HL-60 (cell line): Measurements from ENCODE around the gene CMTM8.

ENCODE experiments used
- DNase-seq, 2 experiments: peaks; one replicate each; pipeline ENCODE4 v3.0.0-alpha.2; 2010 to 2020; ENCODE audit warnings: low read depth in 1 of 2, low spot score in 1 of 2
- H3K27ac ChIP-seq: fragments of 250-450 bp; sonication (Bioruptor Pico); replicated peaks from 2 replicates; pipeline ENCODE4 v1.5.1; 2020; ENCODE audit warnings: mild to moderate bottlenecking, moderate library complexity
- H3K27me3 ChIP-seq: fragments of 250-450 bp; sonication (Bioruptor Pico); 2 replicates; pipeline ENCODE4 v1.5.1; 2021; ENCODE audit warnings: mild to moderate bottlenecking, moderate library complexity; ENCODE audit not compliant: insufficient read depth, poor library complexity, severe bottlenecking
- H3K4me3 ChIP-seq: replicated peaks from 2 replicates; pipeline ENCODE4 v1.5.1; 2011; ENCODE audit warnings: mild to moderate bottlenecking, control low read depth, low read length; ENCODE audit not compliant: insufficient read depth
- CTCF ChIP-seq: IDR thresholded peaks from one replicate; pipeline ENCODE4 v1.5.1; 2011; ENCODE audit warnings: low read length, control low read depth, inconsistent platforms; ENCODE audit not compliant: insufficient read depth
- GABPA ChIP-seq: IDR thresholded peaks from 2 replicates; pipeline ENCODE4 v1.6.1; 2012; ENCODE audit warnings: low read depth
- POLR2AphosphoS5 ChIP-seq: IDR thresholded peaks from 2 replicates; pipeline ENCODE4 v1.6.1; 2012; ENCODE audit warnings: low read depth
- SPI1 ChIP-seq: IDR thresholded peaks from 2 replicates; pipeline ENCODE4 v1.6.1; 2012; ENCODE audit warnings: low read depth, mild to moderate bottlenecking, borderline replicate concordance
- TF ChIP-seq, protein P1 (sequence below): IDR thresholded peaks from 2 replicates; pipeline ENCODE4 v1.6.1; 2012; ENCODE audit warnings: low read depth; ENCODE audit not compliant: insufficient replicate concordance

The CMTM8 gene

DNA sequence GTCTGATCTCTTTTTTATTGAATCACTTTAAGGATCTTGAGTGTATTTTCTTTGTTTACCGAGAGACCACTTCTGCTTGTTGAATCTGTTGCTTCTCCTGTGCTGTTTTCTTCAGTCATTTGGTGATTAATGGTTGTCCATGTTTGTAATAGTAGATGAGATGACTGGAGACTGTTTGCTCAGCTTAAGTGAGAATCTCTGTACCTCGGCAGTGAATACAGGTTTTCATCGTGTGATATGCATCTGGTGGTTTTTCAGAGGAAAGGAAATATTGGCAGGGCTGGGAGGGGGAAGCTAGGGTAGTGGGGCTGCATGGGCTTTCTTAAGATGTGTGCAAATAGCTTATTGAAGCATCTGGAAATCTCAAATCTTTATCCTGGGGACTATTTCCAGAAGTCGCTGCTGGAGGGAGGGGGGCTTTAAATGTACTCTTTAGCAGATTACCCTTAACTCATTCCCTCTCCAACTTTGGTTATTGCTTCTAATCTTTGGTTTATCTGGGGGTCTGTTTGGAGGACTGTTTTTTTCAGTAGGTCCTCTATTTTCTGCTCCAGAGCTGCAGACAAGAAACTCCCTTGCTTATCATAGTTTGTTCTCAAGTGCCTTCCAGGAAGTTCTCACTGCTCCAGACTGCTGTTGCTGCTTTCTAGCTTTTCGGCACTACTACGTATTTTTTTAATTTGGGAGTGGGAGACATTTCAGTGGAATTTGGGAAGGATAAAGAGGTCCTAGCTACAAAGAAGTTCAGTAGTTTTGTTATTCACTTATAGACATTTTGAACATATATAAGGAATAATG lies 19.4 kb downstream of the CMTM8 start:
- Histone ChIP-seq H3K4me3 (no peak overlapping the region), H3K27me3 (no peaks in the 10 kb centered on the region), H3K27ac (no peak overlapping the region)
- TF ChIP-seq GABPA = no peak
- TF ChIP-seq POLR2AphosphoS5 = no peak
- no peak for TF ChIP-seq CTCF
- no peak for TF ChIP-seq SPI1
- TF ChIP-seq, protein P1, sequence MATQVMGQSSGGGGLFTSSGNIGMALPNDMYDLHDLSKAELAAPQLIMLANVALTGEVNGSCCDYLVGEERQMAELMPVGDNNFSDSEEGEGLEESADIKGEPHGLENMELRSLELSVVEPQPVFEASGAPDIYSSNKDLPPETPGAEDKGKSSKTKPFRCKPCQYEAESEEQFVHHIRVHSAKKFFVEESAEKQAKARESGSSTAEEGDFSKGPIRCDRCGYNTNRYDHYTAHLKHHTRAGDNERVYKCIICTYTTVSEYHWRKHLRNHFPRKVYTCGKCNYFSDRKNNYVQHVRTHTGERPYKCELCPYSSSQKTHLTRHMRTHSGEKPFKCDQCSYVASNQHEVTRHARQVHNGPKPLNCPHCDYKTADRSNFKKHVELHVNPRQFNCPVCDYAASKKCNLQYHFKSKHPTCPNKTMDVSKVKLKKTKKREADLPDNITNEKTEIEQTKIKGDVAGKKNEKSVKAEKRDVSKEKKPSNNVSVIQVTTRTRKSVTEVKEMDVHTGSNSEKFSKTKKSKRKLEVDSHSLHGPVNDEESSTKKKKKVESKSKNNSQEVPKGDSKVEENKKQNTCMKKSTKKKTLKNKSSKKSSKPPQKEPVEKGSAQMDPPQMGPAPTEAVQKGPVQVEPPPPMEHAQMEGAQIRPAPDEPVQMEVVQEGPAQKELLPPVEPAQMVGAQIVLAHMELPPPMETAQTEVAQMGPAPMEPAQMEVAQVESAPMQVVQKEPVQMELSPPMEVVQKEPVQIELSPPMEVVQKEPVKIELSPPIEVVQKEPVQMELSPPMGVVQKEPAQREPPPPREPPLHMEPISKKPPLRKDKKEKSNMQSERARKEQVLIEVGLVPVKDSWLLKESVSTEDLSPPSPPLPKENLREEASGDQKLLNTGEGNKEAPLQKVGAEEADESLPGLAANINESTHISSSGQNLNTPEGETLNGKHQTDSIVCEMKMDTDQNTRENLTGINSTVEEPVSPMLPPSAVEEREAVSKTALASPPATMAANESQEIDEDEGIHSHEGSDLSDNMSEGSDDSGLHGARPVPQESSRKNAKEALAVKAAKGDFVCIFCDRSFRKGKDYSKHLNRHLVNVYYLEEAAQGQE = no peak
- DNase-seq = no peak

DNA sequence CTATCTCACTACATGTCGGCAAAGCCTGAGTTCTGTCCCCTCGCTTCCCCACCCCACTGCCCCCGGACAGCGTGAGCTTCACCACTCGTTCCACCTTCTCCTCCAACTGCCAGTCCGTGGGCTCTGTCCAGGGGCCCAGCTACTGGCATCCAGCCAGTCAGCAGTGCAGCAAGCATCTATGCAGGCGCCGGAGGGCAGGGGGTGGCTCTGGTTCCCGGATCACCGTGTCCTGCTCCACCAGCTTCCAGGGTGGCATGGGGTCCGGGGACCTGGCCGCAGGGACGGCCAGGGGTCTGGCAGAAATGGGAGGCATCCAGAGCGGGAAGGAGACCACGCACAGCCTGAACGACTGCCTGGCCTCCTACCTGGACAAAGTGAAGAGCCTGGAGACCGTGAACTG lies 20.4 kb downstream of the CMTM8 start:
- no peak overlapping the region for H3K27ac ChIP-seq
- no peaks in the 10 kb centered on the region for H3K27me3 ChIP-seq
- no peak for DNase-seq
- TF ChIP-seq GABPA (no peak), SPI1 (no peak), CTCF (no peak), POLR2AphosphoS5 (no peak)
- TF ChIP-seq, protein P1 = no peak
- no peak overlapping the region for H3K4me3 ChIP-seq

DNA sequence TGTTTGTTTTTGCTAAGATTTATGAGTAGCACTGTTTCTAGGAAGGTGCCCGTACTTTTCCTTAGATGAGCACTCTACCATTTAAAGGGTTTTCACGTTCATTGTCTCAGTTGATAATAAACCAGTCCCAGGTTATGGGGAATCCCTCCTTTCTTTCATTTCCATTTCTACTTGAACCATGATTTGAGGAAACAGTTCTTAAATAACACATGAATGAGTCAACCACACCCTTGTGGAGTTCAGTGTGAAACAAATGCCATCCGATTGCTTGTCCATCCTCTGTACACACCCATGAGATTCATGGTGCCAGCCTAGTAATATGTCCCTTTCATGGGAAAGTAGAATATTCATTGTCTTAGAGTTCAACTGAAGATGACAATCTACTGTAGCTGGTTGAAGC lies 23.1 kb downstream of the CMTM8 start:
- Histone ChIP-seq H3K4me3 (no peak overlapping the region), H3K27ac (no peak overlapping the region), H3K27me3 (no peaks in the 10 kb centered on the region)
- DNase-seq = no peak
- TF ChIP-seq POLR2AphosphoS5 = no peak
- TF ChIP-seq SPI1 = no peak
- TF ChIP-seq CTCF = no peak
- no peak for TF ChIP-seq GABPA
- TF ChIP-seq, protein P1 = no peak
